Measurements from ENCODE around the gene CHD6. TPM values are rescaled to one million over a fixed set of nuclear protein-coding genes. Genes with fewer than 3 reads are reported as not detected.

CHD6 gene
- total RNA-seq, 1 experiment from 2014 or later, result 26.6 TPM

GRCh38 chr20:41469868-41470267, 148.3 kb downstream of the CHD6 start:
- H4K20me1 ChIP-seq (ENCODE audit: insufficient read depth), result no peaks in the 10 kb centered on the region
- TF ChIP-seq CBX3 (IDR thresholded peaks at IDR 0.05; ENCODE audit: low read depth) (no peak), EZH2phosphoT487 (IDR thresholded peaks at IDR 0.05; ENCODE audit: borderline replicate concordance) (no peak), CTCF (IDR thresholded peaks at IDR 0.05 in 2 of 3, conservative IDR thresholded peaks at IDR 0.05 in 1 of 3; ENCODE audit: borderline replicate concordance in 1 of 3, insufficient read depth in 1 of 3, low read depth in 2 of 3, low read length in 2 of 3) (no peak), FOSL1 (IDR thresholded peaks at IDR 0.05; ENCODE audit: low read depth) (no peak), SP1 (IDR thresholded peaks at IDR 0.05; ENCODE audit: low read depth) (no peak), ZFX (IDR thresholded peaks at IDR 0.05) (no peak), SIN3A (IDR thresholded peaks at IDR 0.05; ENCODE audit: low read depth) (no peak), RAD21 (IDR thresholded peaks at IDR 0.05; ENCODE audit: low read depth) (no peak), ZNF274 (IDR thresholded peaks at IDR 0.05; ENCODE audit: low read depth, low read length) (no peak)
- no peaks in the 10 kb centered on the region for H3K9me3 ChIP-seq (ENCODE audit: control insufficient read depth in 1 of 2, insufficient read depth in 1 of 2, low read depth in 1 of 2, low read length in 2 of 2)
- no peaks in the 10 kb centered on the region for H3K4me1 ChIP-seq (ENCODE audit: control insufficient read depth in 1 of 2, insufficient read depth in 2 of 2, low read length in 2 of 2)
- H3K9me2 ChIP-seq (ENCODE audit: insufficient read depth), result no peaks in the 10 kb centered on the region
- no peak overlapping the region for H3K27ac ChIP-seq (ENCODE audit: low read depth, low read length)
- no peaks in the 10 kb centered on the region; a peak in 1 of 4 replicates for H3K36me3 ChIP-seq (ENCODE audit: control insufficient read depth in 1 of 2, insufficient read depth in 2 of 2, low read length in 2 of 2)
- no peaks in the 10 kb centered on the region for H3K27me3 ChIP-seq (ENCODE audit: insufficient read depth, low read length)
- intact Hi-C loops (cut with micrococcal nuclease), result no loop called here
- ATAC-seq (no peak), DNase-seq (ENCODE audit: low read depth, low spot score) (no peak)
- no TSS peak for BruUV-seq (replicated peaks)
- ChIA-PET CTCF (no interaction called here), RAD21 (ENCODE audit: low non-redundant PET in 1 of 2, low total read pairs in 2 of 2, uncharacterized antibody in 2 of 2, unreplicated experiment in 2 of 2) (no interaction called here), POLR2A (no interaction called here)
- no peak overlapping the region for H3K4me3 ChIP-seq (replicated peaks in 1 of 2; ENCODE audit: low read depth in 1 of 2, low read length in 2 of 2)
- no peaks in the 10 kb centered on the region for H3K79me2 ChIP-seq (ENCODE audit: insufficient read depth, low read length)
- H2AFZ ChIP-seq (ENCODE audit: low read depth, low read length, poor library complexity, severe bottlenecking), result no peak overlapping the region
- no peak overlapping the region for H3K4me2 ChIP-seq (ENCODE audit: low read length)
- no peak overlapping the region for H3K9ac ChIP-seq (ENCODE audit: low read length)

GRCh38 chr20:41468994-41469600, 149.1 kb downstream of the CHD6 start:
- intact Hi-C loops (cut with micrococcal nuclease), result no loop called here
- TF ChIP-seq ZFX (IDR thresholded peaks at IDR 0.05) (no peak), MAX (IDR thresholded peaks at IDR 0.05) (no peak), CEBPB (IDR thresholded peaks at IDR 0.05; ENCODE audit: low read depth) (no peak), SIN3A (IDR thresholded peaks at IDR 0.05; ENCODE audit: low read depth) (no peak), RAD21 (IDR thresholded peaks at IDR 0.05; ENCODE audit: low read depth) (no peak), ATF3 (IDR thresholded peaks at IDR 0.05) (no peak), TCF7L2 (IDR thresholded peaks at IDR 0.05; ENCODE audit: borderline replicate concordance, extremely low read depth, insufficient read depth, insufficient read length) (no peak), YY1 (IDR thresholded peaks at IDR 0.05; ENCODE audit: extremely low read depth, insufficient replicate concordance, low read depth, low read length) (no peak), POLR2A (IDR thresholded peaks at IDR 0.05; ENCODE audit: borderline replicate concordance, extremely low read depth, insufficient read depth, insufficient read length) (no peak)
- no peak for DNase-seq (ENCODE audit: low read depth, low spot score)
- H3K9me2 ChIP-seq (ENCODE audit: insufficient read depth), result no peaks in the 10 kb centered on the region
- no peaks in the 10 kb centered on the region; a peak in 1 of 4 replicates for H3K36me3 ChIP-seq (ENCODE audit: control insufficient read depth in 1 of 2, insufficient read depth in 2 of 2, low read length in 2 of 2)
- H3K4me1 ChIP-seq (ENCODE audit: control insufficient read depth in 1 of 2, insufficient read depth in 2 of 2, low read length in 2 of 2), result no peaks in the 10 kb centered on the region
- no peaks in the 10 kb centered on the region for H3K79me2 ChIP-seq (ENCODE audit: insufficient read depth, low read length)
- ChIA-PET CTCF (no interaction called here), RAD21 (ENCODE audit: low non-redundant PET in 1 of 2, low total read pairs in 2 of 2, uncharacterized antibody in 2 of 2, unreplicated experiment in 2 of 2) (no interaction called here), POLR2A (no interaction called here)
- H3K4me3 ChIP-seq (replicated peaks in 1 of 2; ENCODE audit: low read depth in 1 of 2, low read length in 2 of 2), result no peak overlapping the region
- no peak for ATAC-seq
- H4K20me1 ChIP-seq (ENCODE audit: insufficient read depth), result no peaks in the 10 kb centered on the region
- BruUV-seq (replicated peaks), result no TSS peak
- no peak overlapping the region for H3K4me2 ChIP-seq (ENCODE audit: low read length)
- no peak overlapping the region for H3K27ac ChIP-seq (ENCODE audit: low read depth, low read length)
- no peak overlapping the region for H2AFZ ChIP-seq (ENCODE audit: low read depth, low read length, poor library complexity, severe bottlenecking)
- no peak overlapping the region for H3K9ac ChIP-seq (ENCODE audit: low read length)
- H3K9me3 ChIP-seq (ENCODE audit: control insufficient read depth in 1 of 2, insufficient read depth in 1 of 2, low read depth in 1 of 2, low read length in 2 of 2), result no peaks in the 10 kb centered on the region
- H3K27me3 ChIP-seq (ENCODE audit: insufficient read depth, low read length), result no peaks in the 10 kb centered on the region

All from HCT116 (cell line).